Measurements from ENCODE around the gene RBKS.

RBKS gene

GRCh38 chr2:27738349-27739057 lies 151.7 kb downstream of the RBKS start:
- DNase-seq (ENCODE audit: low read depth in 2 of 3, low spot score in 2 of 3) = no peak

GRCh38 chr2:27737676-27738348 lies 152.4 kb downstream of the RBKS start:
- no peak for DNase-seq (ENCODE audit: low read depth in 2 of 3, low spot score in 2 of 3)

GRCh38 chr2:27736890-27737204 lies 153.3 kb downstream of the RBKS start:
- no peak for DNase-seq (ENCODE audit: low read depth in 2 of 3, low spot score in 2 of 3)

GRCh38 chr2:27736031-27736889 lies 153.9 kb downstream of the RBKS start:
- DNase-seq (ENCODE audit: low read depth in 2 of 3, low spot score in 2 of 3) = no peak

GRCh38 chr2:27735263-27735904 lies 154.8 kb downstream of the RBKS start:
- no peak for DNase-seq (ENCODE audit: low read depth in 2 of 3, low spot score in 2 of 3)

GRCh38 chr2:27734305-27734704 lies 155.9 kb downstream of the RBKS start:
- no peak for DNase-seq (ENCODE audit: low read depth in 2 of 3, low spot score in 2 of 3)

All from activated CD8-positive, alpha-beta memory T cell treated with anti-CD3 and anti-CD28 coated beads for 48 hours (primary cell).